GM21390 (cell line): ENCODE results near the gene GMCL2.
"Not testable (repeated sequence)": the region's sequence is repeated elsewhere in the genome, so short reads cannot be mapped to it uniquely, and the experiment has no call there.

Source experiments
- ATAC-seq: cut with Tn5 transposase; IDR thresholded peaks from one replicate; pipeline ENCODE4 v1.9.1; 2021; ENCODE audit not compliant: unreplicated experiment

GMCL2 gene

DNA sequence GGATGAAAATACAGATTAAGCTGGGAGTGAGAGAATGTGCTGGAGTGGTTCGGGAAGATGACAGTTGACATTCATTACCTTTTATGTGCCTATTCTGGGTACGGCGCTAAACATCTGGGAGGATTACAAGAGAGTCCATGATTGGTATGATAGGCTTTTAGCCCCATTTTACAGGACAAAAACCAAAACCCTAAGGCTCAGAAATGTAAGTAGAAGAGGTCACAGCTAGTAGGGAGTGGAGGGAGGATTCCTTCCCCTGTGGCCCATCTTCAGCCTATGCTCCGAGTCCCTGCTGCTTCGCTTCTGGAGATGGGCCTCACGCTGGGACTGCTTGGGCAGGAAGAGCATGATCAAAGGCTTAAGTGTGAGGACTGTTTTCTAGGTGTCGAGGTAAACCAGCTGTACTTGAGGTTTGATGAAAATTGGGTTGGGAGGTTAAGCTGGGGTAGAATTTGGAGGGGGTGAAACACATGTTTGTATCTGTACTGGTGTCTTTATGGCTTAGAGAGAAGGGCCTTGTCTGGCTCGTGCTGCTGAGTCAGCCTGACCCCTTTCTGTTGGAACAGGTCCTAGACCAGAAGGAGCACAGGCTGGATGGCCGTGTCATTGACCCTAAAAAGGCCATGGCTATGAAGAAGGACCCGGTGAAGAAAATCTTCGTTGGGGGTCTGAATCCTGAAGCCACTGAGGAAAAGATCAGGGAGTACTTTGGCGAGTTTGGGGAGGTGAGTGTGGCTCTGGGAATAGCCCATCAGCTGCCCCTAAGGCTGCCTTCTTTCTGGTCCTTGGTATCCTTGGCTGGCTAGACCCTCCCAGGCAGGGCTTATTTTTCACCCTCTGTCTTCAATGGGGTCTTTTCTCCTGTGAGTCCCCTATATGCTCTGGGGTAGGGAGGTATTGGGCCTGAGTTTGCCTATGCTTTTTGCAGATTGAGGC lies 19.3 kb upstream of the GMCL2 start:
- no peak for ATAC-seq

GRCh38 chr5:178205749-178206047 lies 18.5 kb upstream of the GMCL2 start:
- ATAC-seq = no peak

GRCh38 chr5:178204935-178205748 lies 18.0 kb upstream of the GMCL2 start:
- peak; percentile 69 for ATAC-seq

GRCh38 chr5:178204182-178204934 lies 17.2 kb upstream of the GMCL2 start, which contains the start of gene HNRNPAB:
Gene HNRNPAB (plus strand): TSS chr5:178204533. CDS start chr5:178204838, 305 bp downstream.
- ATAC-seq = peak; percentile 71

GRCh38 chr5:178203670-178204181 lies 16.6 kb upstream of the GMCL2 start:
- peak; percentile 3 for ATAC-seq

GRCh38 chr5:178202541-178202940 lies 15.4 kb upstream of the GMCL2 start:
- no peak for ATAC-seq

- no peak for ATAC-seq
Measured at GRCh38 chr5:178201927-178202235, 14.7 kb upstream of the GMCL2 start.

GRCh38 chr5:178201221-178201926 lies 14.2 kb upstream of the GMCL2 start:
- ATAC-seq = no peak

GRCh38 chr5:178199581-178200434 lies 12.6 kb upstream of the GMCL2 start:
- no peak for ATAC-seq

- no peak for ATAC-seq
Measured at GRCh38 chr5:178198706-178199105, 11.5 kb upstream of the GMCL2 start.

GRCh38 chr5:178198151-178198550 lies 11.0 kb upstream of the GMCL2 start:
- not testable (repeated sequence) for ATAC-seq

- no peak for ATAC-seq
Measured at GRCh38 chr5:178196986-178197385, 9.8 kb upstream of the GMCL2 start.

DNA sequence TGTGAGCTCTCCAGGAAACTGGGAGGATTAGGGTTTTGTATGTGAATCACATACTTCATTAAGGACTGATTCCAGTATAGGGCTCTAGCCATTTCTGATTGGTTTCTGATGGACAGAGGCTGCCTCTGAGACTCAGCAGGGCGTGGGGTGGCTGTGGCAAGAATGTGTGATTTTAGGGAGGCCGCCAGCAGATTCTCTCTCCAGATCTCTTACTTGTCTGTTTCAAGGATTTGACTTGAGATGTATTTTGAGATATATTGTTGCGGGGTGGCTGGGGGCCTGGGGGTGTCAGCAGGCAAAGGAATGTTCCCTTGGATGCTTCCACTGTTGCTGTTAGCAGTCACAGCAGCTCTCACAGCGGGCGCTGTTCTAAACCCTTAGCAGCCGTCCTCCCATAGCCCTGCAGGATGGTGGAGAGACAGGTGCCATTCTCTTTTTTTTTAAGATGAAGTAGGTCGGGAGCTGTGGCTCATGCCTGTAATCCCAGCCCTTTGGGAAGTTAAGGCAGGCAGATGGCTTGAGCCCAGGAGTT lies 9.2 kb upstream of the GMCL2 start:
- ATAC-seq = no peak

GRCh38 chr5:178194026-178194425 lies 6.9 kb upstream of the GMCL2 start:
- ATAC-seq = no peak

GRCh38 chr5:178193251-178193809 lies 6.2 kb upstream of the GMCL2 start:
- ATAC-seq = no peak

GRCh38 chr5:178192787-178193186 lies 5.6 kb upstream of the GMCL2 start:
- no peak for ATAC-seq

DNA sequence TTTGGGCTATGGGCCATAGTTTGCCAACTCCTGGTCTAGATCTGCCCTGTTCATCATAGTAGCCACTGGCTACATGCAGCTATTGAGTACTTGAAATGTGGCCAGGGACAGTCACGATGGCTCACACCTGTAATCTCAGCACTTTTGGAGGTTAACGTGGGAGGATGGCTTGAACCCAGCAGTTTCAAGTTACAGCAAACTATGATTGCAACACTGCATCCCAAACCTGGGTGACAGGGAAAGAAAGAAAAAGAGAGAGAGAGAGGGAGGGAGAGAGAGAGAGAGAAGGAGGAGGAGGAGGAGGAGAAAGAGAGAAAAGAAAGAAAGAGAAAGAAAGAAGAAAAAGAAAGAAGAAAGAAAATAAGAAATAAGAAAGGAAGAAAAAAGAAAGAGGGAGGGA lies 5.1 kb upstream of the GMCL2 start:
- ATAC-seq = no peak

DNA sequence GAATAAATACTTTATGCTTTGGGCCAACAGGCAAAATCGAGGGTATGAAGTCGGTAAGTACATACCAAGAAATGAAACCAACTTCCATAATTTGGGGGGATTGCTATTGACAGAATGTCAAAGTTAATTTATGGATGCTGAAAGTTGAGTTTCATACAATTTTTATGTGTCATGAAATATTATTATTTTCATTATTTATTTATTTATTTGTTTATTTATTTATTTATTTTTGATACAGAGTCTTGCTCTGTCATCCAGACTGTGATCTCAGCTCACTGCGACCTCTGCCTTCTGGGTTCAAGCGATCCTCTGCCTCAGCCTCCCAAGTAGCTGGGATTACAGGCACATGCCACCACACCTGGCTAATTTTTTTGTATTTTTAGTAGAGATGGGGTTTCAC lies 4.5 kb upstream of the GMCL2 start:
- no peak for ATAC-seq

DNA sequence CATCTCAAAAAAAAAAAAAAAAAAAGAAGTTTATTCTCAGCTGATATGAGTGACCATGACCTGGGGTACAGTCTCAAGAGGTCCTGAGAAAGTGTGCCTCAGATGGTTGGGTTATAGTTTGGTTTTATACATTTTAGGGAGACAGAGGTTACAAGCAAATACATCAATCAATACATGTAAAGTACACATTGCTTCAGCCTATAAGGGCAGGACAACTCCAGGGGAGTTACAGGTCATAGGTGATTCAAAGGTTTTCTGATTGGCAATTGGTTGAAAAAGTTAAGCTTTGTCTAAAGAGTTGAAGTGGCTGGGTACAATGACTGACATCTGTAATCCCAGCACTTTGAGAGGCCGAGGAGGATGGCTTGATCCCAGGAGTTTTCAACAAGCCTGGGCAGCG lies 2.3 kb upstream of the GMCL2 start:
- no peak for ATAC-seq
